Activated T-cell treated with anti-CD3 and anti-CD28 coated beads for 1 hour (primary cell): ENCODE measurements around the gene ABT1.
"Not testable (repeated sequence)": the region's sequence is repeated elsewhere in the genome, so short reads cannot be mapped to it uniquely, and the experiment has no call there.

ENCODE experiments used
- DNase-seq: peaks from one replicate; pipeline ENCODE4 v3.0.0-alpha.2; 2020; ENCODE audit warnings: low read depth

ABT1 gene

GRCh38 chr6:26596579-26597388 is at the start of gene ABT1:
TSS of gene ABT1 (plus strand) at chr6:26596953. CDS start at chr6:26596983, 30 bp downstream.
- peak; percentile 96 for DNase-seq

DNA sequence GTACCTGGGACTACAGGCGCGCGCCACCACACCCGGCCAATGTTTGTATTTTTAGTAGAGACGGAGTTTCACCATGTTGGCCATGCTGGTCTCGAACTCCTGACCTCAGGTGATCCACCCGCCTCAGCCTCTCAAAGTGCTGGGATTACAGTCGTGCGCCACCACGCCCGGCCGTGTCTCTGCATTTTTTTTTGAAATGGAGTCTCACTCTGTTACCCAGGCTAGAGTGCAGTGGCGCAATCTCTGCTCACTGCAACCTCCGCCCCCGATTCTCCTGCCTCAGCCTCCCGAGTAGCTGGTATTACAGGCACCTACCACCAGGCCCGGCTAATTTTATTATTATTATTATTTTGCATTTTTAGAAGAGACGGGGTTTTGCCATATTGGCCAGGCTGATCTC is 49.4 kb upstream of the ABT1 start:
- not testable (repeated sequence) for DNase-seq

DNA sequence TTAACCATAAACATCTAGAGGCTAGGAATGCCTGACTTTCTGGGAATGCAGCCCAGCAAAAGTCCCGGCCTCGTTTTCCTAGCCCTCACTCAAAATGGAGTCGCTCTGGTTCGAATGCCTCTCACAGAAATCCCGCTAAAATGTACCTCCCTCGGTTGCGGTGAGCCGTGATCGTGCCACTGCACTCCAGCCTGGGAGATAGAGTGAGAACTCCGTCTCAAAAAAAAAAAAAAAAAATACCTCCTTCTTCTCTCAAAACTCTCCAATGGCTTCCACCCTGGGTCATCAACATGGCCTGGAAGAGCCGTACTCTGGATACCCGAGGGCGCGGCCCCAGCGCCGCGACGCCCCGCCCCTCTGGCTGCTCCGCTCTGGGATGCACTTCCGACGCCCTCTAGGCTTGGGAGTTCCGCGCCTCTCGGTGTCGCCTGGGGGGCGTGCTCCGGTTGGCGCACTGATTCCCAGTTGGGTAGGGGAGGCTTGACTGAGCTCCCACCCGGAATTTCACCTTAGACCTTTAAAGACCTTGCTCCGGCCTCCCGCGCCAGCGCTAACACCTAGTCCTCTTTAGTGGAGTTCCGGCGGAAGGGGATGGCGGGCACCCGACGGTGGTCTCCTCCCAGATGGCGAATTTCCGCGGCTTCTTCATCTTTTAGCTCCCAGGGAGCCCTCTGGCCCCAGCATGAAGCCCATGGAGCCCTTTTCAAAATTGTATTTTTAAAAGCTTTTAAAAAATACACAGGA is 46.3 kb upstream of the ABT1 start:
- no peak for DNase-seq

GRCh38 chr6:26552205-26552604 is 44.5 kb upstream of the ABT1 start:
- DNase-seq, result no peak

GRCh38 chr6:26552640-26553188 is 44.0 kb upstream of the ABT1 start:
- no peak for DNase-seq

GRCh38 chr6:26553264-26553634 is 43.5 kb upstream of the ABT1 start:
- DNase-seq, result peak; percentile 67

GRCh38 chr6:26553635-26554446 is 42.9 kb upstream of the ABT1 start:
- DNase-seq, result peak; percentile 71

GRCh38 chr6:26554447-26554696 is 42.4 kb upstream of the ABT1 start:
- DNase-seq, result no peak

- no peak for DNase-seq
Observed at GRCh38 chr6:26554697-26555504, 41.9 kb upstream of the ABT1 start.

DNA sequence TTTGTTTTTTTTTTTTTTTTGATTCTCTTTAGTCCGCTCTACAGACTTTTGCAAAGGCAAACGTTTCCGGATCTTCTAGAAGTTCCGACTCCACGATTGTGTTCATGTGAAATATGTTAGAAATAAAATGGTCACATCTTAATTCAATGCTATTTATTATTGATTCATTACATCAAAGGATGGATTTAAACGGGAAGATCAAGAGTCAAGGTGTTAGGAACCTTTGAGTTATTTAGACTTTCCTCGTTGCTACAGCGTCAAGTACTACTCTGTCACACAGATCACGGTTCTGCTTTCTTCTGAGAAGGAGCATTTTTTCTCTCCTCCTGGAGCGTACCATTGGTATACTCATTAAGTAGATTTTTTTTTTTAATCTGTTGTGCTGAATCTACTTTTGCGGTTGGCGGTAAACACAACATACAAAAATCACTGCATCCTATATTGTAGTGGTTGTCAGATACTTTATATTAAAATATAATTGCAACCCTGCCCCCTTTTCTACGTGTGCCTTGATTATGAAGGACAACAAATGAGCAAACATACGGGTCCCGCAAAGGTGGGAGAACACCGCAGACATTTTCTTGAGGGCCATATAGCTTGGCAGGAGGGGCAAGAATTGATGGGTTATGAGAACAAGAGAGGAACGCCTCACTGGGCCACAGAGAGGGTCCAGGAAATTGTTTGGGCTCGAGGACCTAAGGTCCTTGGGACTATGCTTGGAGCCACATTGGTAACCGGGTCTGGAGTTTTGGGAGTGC is 41.1 kb upstream of the ABT1 start:
- DNase-seq, result no peak

DNA sequence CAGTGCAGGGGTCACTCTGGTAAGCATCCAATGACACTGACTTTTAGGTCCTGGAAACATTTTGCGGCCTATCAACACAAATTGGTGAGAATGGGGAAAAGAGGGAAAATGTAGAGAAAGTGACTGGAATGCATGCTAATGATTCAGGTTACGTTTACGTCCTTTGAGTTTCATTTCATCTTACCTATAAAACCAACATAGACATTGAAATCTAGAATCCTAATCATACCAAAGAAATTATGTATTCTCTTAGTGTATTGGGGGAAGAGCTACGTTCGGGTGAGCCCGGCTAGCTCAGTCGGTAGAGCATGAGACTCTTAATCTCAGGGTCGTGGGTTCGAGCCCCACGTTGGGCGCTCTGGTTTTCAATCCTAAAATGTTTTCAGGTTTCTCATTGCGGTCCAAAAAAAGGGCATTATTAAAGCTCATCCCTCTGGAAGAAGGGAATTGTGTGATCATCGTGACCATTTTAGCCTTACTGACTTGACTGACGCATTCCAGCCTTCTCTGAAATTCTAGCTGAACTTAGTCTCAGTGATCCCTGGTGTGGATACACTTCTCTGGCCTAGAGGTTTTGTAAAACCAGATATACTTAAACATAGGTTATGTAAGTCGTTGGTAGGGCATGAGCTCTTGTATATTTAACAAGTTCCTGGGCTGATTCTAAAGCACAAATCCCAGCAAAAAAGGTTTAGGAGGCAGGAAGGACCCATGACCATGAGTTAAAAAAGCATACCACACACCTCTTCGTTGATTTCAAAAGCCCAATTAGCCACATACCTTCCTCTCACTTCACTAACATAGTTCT is 40.3 kb upstream of the ABT1 start:
- DNase-seq, result no peak

DNA sequence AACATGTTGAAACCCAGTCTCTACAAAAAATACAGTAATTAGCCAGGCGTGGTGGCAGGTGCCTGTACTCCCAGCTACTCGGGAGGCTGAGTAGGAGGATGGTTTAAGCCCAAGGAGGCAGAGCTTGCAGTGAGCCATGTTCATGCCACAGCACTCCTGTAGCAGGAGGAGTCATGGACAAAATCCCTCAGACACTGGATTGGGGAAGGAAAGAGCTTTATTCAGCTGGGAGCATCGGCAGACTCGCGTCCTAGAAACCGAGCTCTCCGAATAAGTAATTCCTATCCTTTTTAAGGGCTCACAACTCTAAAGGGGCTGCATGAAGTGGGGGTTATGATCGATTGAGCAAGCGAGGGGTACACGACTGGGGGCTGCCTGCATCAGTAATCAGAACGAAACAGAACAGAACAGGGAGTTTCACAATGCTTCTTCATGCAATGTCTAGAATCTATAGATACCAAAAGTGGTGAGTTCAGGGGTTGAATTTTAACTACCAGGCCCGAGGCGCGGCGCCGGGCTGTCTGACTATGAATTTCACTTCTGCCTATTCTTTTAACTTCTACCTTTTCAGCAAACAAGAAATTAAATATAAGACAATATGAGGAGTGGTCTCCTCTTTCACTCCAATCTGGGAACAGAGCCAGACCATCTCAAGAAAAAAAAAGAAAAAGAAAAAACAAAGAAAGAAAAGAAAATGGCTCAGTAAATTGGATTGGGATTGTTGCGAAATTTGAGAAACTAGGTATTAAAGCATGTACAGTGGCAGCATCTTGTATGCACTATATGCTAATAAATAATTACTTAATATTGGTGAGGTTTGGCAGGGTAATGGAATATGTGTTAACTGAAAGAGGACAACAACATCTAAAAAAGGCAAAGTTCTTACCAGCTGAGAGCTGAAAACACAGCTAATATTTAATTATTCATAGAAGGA is 35.0 kb upstream of the ABT1 start:
- no peak for DNase-seq

DNA sequence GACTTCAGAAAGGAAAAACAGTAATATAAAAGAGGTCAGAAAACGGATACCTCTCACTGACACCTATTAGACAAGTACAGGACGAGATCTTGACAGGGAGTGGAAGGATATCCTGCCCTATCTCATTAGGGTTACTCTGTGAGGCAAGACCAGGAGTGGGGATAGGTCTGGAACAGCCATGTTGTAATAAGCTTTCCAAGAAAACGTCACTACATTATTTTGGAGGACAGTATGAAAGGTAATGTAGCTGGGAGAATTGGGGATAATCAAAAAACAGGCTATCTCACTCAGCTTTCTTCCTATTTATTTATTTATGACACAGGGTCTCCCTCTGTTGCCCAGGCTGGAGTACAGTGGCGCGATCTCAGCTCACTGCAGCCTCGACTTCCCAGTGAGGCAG is 33.3 kb upstream of the ABT1 start:
- DNase-seq, result no peak

GRCh38 chr6:26568601-26569432 is 27.9 kb upstream of the ABT1 start:
- peak; percentile 100 for DNase-seq

- DNase-seq, result no peak
Observed at GRCh38 chr6:26569433-26569764, 27.4 kb upstream of the ABT1 start.

DNA sequence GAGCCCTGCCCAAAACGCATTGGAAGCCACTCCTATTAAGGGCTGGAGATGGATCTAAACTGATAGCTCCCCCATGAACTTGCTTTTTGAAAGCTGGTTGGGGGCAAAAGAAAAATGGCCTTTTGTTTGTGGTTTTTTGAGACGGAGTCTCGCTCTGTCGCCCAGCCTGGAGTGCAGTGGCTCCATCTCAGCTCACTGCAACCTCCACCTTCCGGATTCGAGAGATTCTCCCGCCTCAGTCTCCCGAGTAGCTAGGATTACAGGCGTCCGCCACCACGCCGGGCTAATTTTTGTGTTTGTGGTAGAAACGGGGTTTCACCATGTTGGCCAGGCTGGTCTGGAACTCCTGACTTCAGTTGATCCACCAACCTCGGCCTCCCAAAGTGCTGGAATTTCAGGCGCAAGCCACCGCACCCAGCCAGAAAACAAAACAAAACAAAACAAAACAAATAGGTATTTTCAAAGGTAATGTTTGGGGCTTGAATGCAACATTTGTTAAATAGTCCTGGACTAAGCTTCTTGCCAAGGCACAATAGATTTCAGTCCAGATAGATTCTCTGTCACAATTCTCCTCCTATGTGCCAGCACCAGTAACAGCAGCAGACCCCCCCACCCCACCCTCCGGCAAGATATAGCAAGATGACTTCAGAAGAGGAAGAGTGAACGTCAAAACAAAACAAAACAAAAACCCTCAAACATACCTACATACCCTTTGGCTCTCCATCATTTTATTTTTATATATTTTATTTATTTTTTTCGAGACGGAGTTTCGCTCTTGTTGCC is 26.5 kb upstream of the ABT1 start:
- DNase-seq, result no peak

GRCh38 chr6:26571592-26572296 is 25.0 kb upstream of the ABT1 start:
- DNase-seq, result no peak
